SHP77 treated with DMSO at 0.1 percent for 48 hours (cell line): Measurements from ENCODE around the gene ZNF487.
"Not testable (repeated sequence)": the region's sequence is repeated elsewhere in the genome, so short reads cannot be mapped to it uniquely, and the experiment has no call there.

Experiments
- DNase-seq: peaks from one replicate; lab custom pipeline; 2025; lab: John Stamatoyannopoulos, UW

Gene ZNF487

GRCh38 chr10:43440463-43441134 is 3.7 kb downstream of the ZNF487 start:
- no peak for DNase-seq

GRCh38 chr10:43444323-43444722 is 7.4 kb downstream of the ZNF487 start:
- DNase-seq: no peak

GRCh38 chr10:43444897-43445466 is 8.1 kb downstream of the ZNF487 start:
- no peak for DNase-seq

- not testable (repeated sequence) for DNase-seq
These were observed 9.5 kb downstream of the ZNF487 start for GRCh38 chr10:43446219-43447017.

GRCh38 chr10:43448742-43449141 is 11.8 kb downstream of the ZNF487 start:
- no peak for DNase-seq

- no peak for DNase-seq
These were observed 15.5 kb downstream of the ZNF487 start for GRCh38 chr10:43452356-43452914.

- DNase-seq: no peak
These were observed 16.4 kb downstream of the ZNF487 start for GRCh38 chr10:43453266-43453831.

- not testable (repeated sequence) for DNase-seq
These were observed 17.1 kb downstream of the ZNF487 start for GRCh38 chr10:43454025-43454424.

GRCh38 chr10:43456561-43456960 is 19.6 kb downstream of the ZNF487 start:
- not testable (repeated sequence) for DNase-seq

- no peak for DNase-seq
These were observed 21.3 kb downstream of the ZNF487 start for GRCh38 chr10:43458227-43458626.

- peak; percentile 39 for DNase-seq
These were observed 25.0 kb downstream of the ZNF487 start for GRCh38 chr10:43461950-43462349.

- not testable (repeated sequence) for DNase-seq
These were observed 28.3 kb downstream of the ZNF487 start for GRCh38 chr10:43465086-43465735.

GRCh38 chr10:43465736-43466120 is 28.8 kb downstream of the ZNF487 start:
- DNase-seq: not testable (repeated sequence)

- DNase-seq: no peak
These were observed 34.2 kb downstream of the ZNF487 start for GRCh38 chr10:43471146-43471545.

GRCh38 chr10:43471935-43472720 is 35.2 kb downstream of the ZNF487 start:
- no peak for DNase-seq

- no peak for DNase-seq
These were observed 42.4 kb downstream of the ZNF487 start for GRCh38 chr10:43479275-43479674.

- DNase-seq: no peak
These were observed 45.6 kb downstream of the ZNF487 start for GRCh38 chr10:43482319-43483078.

- no peak for DNase-seq
These were observed 54.9 kb downstream of the ZNF487 start for GRCh38 chr10:43491855-43492254.

GRCh38 chr10:43502931-43503330 is 66.0 kb downstream of the ZNF487 start:
- no peak for DNase-seq
